ENCODE results near the gene PACS1. TPM values are rescaled to one million over a fixed set of nuclear protein-coding genes. Genes with fewer than 3 reads are reported as not detected.

Gene PACS1
- total RNA-seq, 2 experiments from 2014 or later, result 76.3 to 78.3 TPM

- H3K27me3 Mint-ChIP-seq, result no peaks in the 10 kb centered on the region
- ATAC-seq (no peak), DNase-seq (no peak)
- H3K27ac Mint-ChIP-seq, result peak overlapping the region; percentile 82
- ChIA-PET CTCF (interaction anchor here (0.8 to 1.6 kb wide), 8 partner anchors 8 to 206 kb away, joined by 3 to 9 read pairs (median 3); no protein-coding TSS in a partner anchor), POLR2A (interaction anchor here (0.5 to 1.5 kb wide), 7 partner anchors 8 to 245 kb away, joined by 3 to 10 read pairs (median 4); partner anchors contain the start of gene RAB1B)
- TF ChIP-seq CTCF (IDR thresholded peaks at IDR 0.05), result peak; percentile 29
- peaks cover 24% of the 10 kb centered on the region for H3K4me1 Mint-ChIP-seq (ENCODE audit: low read depth)
- intact Hi-C loops (cut with micrococcal nuclease), result no loop called here
- H3K4me3 Mint-ChIP-seq, result peak overlapping the region; percentile 95
- H3K9me3 Mint-ChIP-seq, result no peaks in the 10 kb centered on the region
- H3K36me3 Mint-ChIP-seq (ENCODE audit: low read depth), result peaks cover 20% of the 10 kb centered on the region
These were observed 188.4 kb downstream of the PACS1 start for GRCh38 chr11:66258473-66258893.

- H3K36me3 Mint-ChIP-seq (ENCODE audit: low read depth), result peaks cover 23% of the 10 kb centered on the region
- POLR2A ChIA-PET, result interaction anchor here (0.5 to 1.6 kb wide), 6 partner anchors 9 to 246 kb away, joined by 3 to 10 read pairs (median 5); partner anchors contain the start of gene RAB1B
- no peaks in the 10 kb centered on the region for H3K9me3 Mint-ChIP-seq
- H3K27ac Mint-ChIP-seq, result no peak overlapping the region
- no peak for DNase-seq
- intact Hi-C loops (cut with micrococcal nuclease), result no loop called here
- CTCF ChIA-PET, result interaction anchor here (1.0 to 1.6 kb wide), 5 partner anchors 7 to 207 kb away, joined by 3 to 9 read pairs (median 4); no protein-coding TSS in a partner anchor
- H3K4me3 Mint-ChIP-seq, result peak overlapping the region; percentile 95
- no peak for TF ChIP-seq CTCF (IDR thresholded peaks at IDR 0.05)
- H3K27me3 Mint-ChIP-seq, result no peaks in the 10 kb centered on the region
- ATAC-seq, result no peak
- H3K4me1 Mint-ChIP-seq (ENCODE audit: low read depth), result peaks cover 24% of the 10 kb centered on the region
These were observed 189.2 kb downstream of the PACS1 start for GRCh38 chr11:66259225-66259624.

GRCh38 chr11:66259956-66260355, 189.9 kb downstream of the PACS1 start:
- no peak for DNase-seq
- H3K4me3 Mint-ChIP-seq, result no peak overlapping the region
- H3K27ac Mint-ChIP-seq, result no peak overlapping the region
- CTCF ChIA-PET, result interaction anchor here (1.0 to 1.5 kb wide), 3 partner anchors 20 to 207 kb away, joined by 3 to 7 read pairs (median 3); no protein-coding TSS in a partner anchor
- intact Hi-C loops (cut with micrococcal nuclease), result no loop called here
- H3K4me1 Mint-ChIP-seq (ENCODE audit: low read depth), result peaks cover 24% of the 10 kb centered on the region
- TF ChIP-seq CTCF (IDR thresholded peaks at IDR 0.05), result no peak
- peaks cover 29% of the 10 kb centered on the region for H3K36me3 Mint-ChIP-seq (ENCODE audit: low read depth)
- H3K9me3 Mint-ChIP-seq, result no peaks in the 10 kb centered on the region
- no peak for ATAC-seq
- H3K27me3 Mint-ChIP-seq, result no peaks in the 10 kb centered on the region
- POLR2A ChIA-PET, result interaction anchor here (0.6 to 1.6 kb wide), 6 partner anchors 11 to 37 kb away, joined by 3 to 8 read pairs (median 3); no protein-coding TSS in a partner anchor

- DNase-seq, result no peak
- POLR2A ChIA-PET, result interaction anchor here (0.6 to 0.7 kb wide), 3 partner anchors 27 to 1491 kb away, joined by 3 read pairs; partner anchors contain the start of gene YIF1A
- Mint-ChIP-seq H3K27me3 (no peaks in the 10 kb centered on the region), H3K9me3 (no peaks in the 10 kb centered on the region), H3K4me1 (ENCODE audit: low read depth) (peaks cover 18% of the 10 kb centered on the region), H3K36me3 (ENCODE audit: low read depth) (peaks cover 30% of the 10 kb centered on the region), H3K27ac (no peak overlapping the region), H3K4me3 (no peak overlapping the region)
- no peak for TF ChIP-seq CTCF (IDR thresholded peaks at IDR 0.05)
- intact Hi-C loops (cut with micrococcal nuclease), result no loop called here
- CTCF ChIA-PET, result interaction anchor here (1.9 kb wide), 1 partner anchor 37 kb away, joined by 6 read pairs; no protein-coding TSS in a partner anchor
- ATAC-seq, result no peak
These were observed 191.5 kb downstream of the PACS1 start for GRCh38 chr11:66261578-66261977.

- Mint-ChIP-seq H3K4me3 (no peak overlapping the region), H3K4me1 (ENCODE audit: low read depth) (peaks cover 18% of the 10 kb centered on the region), H3K9me3 (no peaks in the 10 kb centered on the region), H3K27me3 (no peaks in the 10 kb centered on the region), H3K27ac (no peak overlapping the region), H3K36me3 (ENCODE audit: low read depth) (peaks cover 34% of the 10 kb centered on the region)
- no peak for TF ChIP-seq CTCF (IDR thresholded peaks at IDR 0.05)
- CTCF ChIA-PET, result interaction anchor here (1.9 kb wide), 1 partner anchor 38 kb away, joined by 6 read pairs; no protein-coding TSS in a partner anchor
- no peak for DNase-seq
- no peak for ATAC-seq
- intact Hi-C loops (cut with micrococcal nuclease), result no loop called here
- POLR2A ChIA-PET, result interaction anchor here (0.6 to 0.7 kb wide), 2 partner anchors 26 to 607 kb away, joined by 3 read pairs; partner anchors contain the start of gene YIF1A
These were observed 192.1 kb downstream of the PACS1 start for GRCh38 chr11:66262191-66262590.

Data from activated CD8-positive, alpha-beta T cell treated with anti-CD3 and anti-CD28 coated beads for 36 hours (primary cell).